GM18909 (cell line): Measurements from ENCODE around the gene KLF7.

Source experiments
- ATAC-seq: cut with Tn5 transposase; IDR thresholded peaks from one replicate; pipeline ENCODE4 v1.9.1; 2021; ENCODE audit warnings: mild to moderate bottlenecking; ENCODE audit not compliant: unreplicated experiment, poor library complexity

Gene KLF7

GRCh38 chr2:207130958-207131521 lies 34.7 kb downstream of the KLF7 start:
- no peak for ATAC-seq

GRCh38 chr2:207129821-207130220 lies 35.9 kb downstream of the KLF7 start:
- ATAC-seq: no peak

- no peak for ATAC-seq
Measured at GRCh38 chr2:207128867-207129266, 36.9 kb downstream of the KLF7 start.

GRCh38 chr2:207126724-207127308 lies 38.9 kb downstream of the KLF7 start:
- ATAC-seq: no peak

GRCh38 chr2:207123776-207124391 lies 41.9 kb downstream of the KLF7 start:
- ATAC-seq: no peak

- ATAC-seq: no peak
Measured at GRCh38 chr2:207123335-207123744, 42.4 kb downstream of the KLF7 start.

GRCh38 chr2:207122651-207123334 lies 43.0 kb downstream of the KLF7 start:
- no peak for ATAC-seq

- no peak for ATAC-seq
Measured at GRCh38 chr2:207121784-207122183, 44.0 kb downstream of the KLF7 start.

- no peak for ATAC-seq
Measured at GRCh38 chr2:207119048-207119447, 46.7 kb downstream of the KLF7 start.

GRCh38 chr2:207117668-207118067 lies 48.1 kb downstream of the KLF7 start:
- ATAC-seq: no peak

GRCh38 chr2:207115715-207116364 lies 49.9 kb downstream of the KLF7 start:
- ATAC-seq: no peak

- ATAC-seq: no peak
Measured at GRCh38 chr2:207113414-207113813, 52.3 kb downstream of the KLF7 start.

GRCh38 chr2:207112785-207113184 lies 53.0 kb downstream of the KLF7 start:
- no peak for ATAC-seq

GRCh38 chr2:207112383-207112782 lies 53.4 kb downstream of the KLF7 start:
- ATAC-seq: no peak

- no peak for ATAC-seq
Measured at GRCh38 chr2:207111757-207112156, 54.0 kb downstream of the KLF7 start.

GRCh38 chr2:207110715-207111114 lies 55.0 kb downstream of the KLF7 start:
- ATAC-seq: no peak

- ATAC-seq: no peak
Measured at GRCh38 chr2:207110310-207110709, 55.4 kb downstream of the KLF7 start.

GRCh38 chr2:207109768-207110167 lies 56.0 kb downstream of the KLF7 start:
- ATAC-seq: no peak

GRCh38 chr2:207108440-207108839 lies 57.3 kb downstream of the KLF7 start:
- no peak for ATAC-seq

- no peak for ATAC-seq
Measured at GRCh38 chr2:207107551-207107950, 58.2 kb downstream of the KLF7 start.

GRCh38 chr2:207107131-207107530 lies 58.6 kb downstream of the KLF7 start:
- no peak for ATAC-seq
